Measurements from ENCODE around the gene SPC24.
"Not testable (repeated sequence)": the region's sequence is repeated elsewhere in the genome, so short reads cannot be mapped to it uniquely, and the experiment has no call there.

SPC24 gene

DNA sequence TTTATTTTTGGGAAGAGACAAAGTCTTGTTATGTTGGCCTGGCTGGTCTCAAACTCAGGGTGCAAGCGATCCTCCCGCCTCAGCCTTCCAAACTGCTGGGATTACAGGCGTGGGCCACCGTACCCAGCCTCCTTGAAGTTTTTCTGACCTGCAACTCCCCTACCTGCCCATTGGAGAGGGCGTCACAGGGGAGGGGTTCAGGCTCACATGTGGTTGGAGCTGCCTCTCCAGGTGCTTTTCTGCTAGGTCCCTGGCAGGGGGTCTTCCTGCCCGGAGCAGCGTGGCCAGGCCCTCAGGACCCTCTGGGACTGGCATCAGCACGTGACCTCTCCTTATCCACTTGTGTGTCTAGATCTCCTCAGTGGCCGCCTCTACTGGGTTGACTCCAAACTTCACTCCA, 39.1 kb downstream of the SPC24 start:
- DNase-seq = no peak

DNA sequence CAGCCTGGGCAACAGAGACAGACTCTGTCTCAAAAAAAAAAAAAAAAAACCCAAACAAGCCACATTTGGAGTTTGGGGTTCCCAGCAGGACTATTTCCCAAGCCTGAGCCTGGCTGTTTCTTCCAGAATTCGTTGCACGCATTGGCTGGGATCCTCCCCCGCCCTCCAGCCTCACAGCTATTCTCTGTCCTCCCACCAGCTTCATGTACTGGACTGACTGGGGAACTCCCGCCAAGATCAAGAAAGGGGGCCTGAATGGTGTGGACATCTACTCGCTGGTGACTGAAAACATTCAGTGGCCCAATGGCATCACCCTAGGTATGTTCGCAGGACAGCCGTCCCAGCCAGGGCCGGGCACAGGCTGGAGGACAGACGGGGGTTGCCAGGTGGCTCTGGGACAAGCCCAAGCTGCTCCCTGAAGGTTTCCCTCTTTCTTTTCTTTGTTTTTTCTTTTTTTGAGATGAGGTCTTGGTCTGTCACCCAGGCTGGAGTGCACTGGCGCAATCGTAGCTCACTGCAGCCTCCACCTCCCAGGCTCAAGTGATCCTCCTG, 39.6 kb downstream of the SPC24 start:
- DNase-seq = no peak

DNA sequence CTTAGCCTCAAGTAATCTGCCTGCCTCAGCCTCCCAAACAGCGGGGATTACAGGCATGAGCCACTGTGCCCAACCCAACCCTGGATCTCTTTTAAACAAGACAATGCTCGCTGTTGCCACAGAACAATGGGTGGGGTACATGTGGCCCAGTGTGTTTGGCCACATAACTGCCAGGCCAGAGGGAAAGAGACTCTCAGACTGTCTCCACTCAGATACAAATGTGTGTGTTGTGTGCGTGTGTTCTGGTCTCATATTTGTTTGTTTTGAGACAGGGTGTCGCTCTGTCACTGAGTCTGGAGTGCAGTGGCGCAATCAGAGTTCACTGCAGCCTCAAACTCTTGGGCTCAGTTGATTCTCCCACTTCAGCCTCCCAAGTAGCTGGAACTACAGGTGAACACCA, 40.5 kb downstream of the SPC24 start:
- DNase-seq = no peak

DNA sequence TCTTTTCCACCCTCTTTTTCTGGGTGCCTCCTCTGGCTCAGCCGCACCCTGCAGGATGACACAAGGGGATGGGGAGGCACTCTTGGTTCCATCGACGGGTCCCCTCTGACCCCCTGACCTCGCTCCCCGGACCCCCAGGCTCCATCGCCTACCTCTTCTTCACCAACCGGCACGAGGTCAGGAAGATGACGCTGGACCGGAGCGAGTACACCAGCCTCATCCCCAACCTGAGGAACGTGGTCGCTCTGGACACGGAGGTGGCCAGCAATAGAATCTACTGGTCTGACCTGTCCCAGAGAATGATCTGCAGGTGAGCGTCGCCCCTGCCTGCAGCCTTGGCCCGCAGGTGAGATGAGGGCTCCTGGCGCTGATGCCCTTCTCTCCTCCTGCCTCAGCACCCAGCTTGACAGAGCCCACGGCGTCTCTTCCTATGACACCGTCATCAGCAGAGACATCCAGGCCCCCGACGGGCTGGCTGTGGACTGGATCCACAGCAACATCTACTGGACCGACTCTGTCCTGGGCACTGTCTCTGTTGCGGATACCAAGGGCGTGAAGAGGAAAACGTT, 42.4 kb downstream of the SPC24 start:
- DNase-seq = no peak

DNA sequence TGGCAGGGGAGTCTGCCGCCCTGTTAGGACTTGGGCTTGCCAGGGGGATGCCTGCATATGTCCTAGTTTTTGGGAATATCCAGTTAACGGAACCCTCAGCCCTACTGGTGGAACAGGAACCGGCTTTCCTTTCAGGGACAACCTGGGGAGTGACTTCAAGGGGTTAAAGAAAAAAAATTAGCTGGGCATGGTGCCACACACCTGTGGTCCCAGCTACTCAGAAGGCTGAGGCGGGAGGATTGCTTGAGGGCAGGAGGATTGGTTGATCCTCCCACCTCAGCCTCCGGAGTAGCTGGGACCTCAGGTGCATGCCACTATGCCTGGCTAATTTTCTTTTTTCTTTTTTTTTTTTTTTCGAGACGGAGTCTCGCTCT, 43.8 kb downstream of the SPC24 start:
- DNase-seq = peak; percentile 26

DNA sequence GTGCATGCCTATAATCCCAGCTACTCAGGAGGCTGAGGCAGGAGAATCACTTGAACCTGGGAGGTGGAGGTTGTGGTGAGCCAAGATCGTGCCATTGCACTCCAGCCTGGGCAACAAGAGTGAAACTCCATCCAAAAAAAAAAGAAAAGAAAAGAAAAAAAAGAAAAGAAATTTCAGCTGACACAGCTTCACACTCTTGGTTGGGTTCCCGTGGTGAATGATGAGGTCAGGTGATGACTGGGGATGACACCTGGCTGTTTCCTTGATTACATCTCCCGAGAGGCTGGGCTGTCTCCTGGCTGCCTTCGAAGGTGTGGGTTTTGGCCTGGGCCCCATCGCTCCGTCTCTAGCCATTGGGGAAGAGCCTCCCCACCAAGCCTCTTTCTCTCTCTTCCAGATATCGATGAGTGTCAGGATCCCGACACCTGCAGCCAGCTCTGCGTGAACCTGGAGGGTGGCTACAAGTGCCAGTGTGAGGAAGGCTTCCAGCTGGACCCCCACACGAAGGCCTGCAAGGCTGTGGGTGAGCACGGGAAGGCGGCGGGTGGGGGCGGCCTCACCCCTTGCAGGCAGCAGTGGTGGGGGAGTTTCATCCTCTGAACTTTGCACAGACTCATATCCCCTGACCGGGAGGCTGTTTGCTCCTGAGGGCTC, 44.3 kb downstream of the SPC24 start:
- no peak for DNase-seq

DNA sequence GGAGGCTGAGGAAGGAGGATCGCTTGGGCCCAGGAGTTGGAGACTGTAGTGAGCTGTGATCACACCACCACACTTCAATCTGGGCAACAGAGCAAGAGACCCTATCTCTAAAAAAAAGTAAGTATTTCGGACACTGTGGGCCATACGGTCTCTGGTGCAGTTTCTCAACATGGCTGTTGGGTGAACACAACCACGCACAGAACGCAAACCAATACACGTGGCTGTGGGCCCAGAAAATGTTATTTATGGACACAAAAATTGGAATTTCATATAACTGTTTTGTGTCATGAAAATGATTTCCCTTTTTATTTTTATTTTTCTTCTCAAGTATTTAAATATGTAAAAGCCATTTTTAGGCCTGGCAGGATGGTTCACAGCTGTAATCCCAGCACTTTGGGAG, 46.8 kb downstream of the SPC24 start:
- DNase-seq = no peak

DNA sequence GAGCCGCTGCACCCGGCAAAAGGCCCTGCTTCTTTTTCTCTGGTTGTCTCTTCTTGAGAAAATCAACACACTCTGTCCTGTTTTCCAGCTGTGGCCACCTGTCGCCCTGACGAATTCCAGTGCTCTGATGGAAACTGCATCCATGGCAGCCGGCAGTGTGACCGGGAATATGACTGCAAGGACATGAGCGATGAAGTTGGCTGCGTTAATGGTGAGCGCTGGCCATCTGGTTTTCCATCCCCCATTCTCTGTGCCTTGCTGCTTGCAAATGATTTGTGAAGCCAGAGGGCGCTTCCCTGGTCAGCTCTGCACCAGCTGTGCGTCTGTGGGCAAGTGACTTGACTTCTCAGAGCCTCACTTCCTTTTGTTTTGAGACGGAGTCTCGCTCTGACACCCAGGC, 49.1 kb downstream of the SPC24 start:
- DNase-seq = no peak

DNA sequence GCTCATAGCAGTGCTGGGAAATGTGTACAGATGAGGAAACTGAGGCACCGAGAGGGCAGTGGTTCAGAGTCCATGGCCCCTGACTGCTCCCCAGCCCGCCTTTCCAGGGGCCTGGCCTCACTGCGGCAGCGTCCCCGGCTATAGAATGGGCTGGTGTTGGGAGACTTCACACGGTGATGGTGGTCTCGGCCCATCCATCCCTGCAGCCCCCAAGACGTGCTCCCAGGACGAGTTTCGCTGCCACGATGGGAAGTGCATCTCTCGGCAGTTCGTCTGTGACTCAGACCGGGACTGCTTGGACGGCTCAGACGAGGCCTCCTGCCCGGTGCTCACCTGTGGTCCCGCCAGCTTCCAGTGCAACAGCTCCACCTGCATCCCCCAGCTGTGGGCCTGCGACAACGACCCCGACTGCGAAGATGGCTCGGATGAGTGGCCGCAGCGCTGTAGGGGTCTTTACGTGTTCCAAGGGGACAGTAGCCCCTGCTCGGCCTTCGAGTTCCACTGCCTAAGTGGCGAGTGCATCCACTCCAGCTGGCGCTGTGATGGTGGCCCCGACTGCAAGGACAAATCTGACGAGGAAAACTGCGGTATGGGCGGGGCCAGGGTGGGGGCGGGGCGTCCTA, 50.5 kb downstream of the SPC24 start:
- DNase-seq = no peak

DNA sequence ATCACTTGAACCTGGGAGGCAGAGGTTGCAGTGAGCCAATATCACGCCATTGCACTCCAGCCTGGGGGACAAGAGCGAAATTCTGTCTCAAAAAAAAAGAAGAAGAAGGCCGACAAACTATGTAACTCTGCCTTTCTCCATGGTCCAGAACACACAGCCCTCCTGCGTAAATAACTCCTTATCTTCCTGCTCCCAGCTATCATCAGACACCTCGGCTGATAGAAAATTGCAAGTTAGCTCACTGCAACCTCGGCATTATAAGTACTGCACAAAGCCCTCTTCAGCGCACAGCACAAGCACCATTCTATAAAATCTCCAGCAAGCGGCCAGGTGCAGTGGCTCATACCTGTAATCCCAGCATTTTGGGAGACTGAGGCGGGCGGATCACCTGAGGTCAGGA, 51.9 kb downstream of the SPC24 start:
- not testable (repeated sequence) for DNase-seq

DNA sequence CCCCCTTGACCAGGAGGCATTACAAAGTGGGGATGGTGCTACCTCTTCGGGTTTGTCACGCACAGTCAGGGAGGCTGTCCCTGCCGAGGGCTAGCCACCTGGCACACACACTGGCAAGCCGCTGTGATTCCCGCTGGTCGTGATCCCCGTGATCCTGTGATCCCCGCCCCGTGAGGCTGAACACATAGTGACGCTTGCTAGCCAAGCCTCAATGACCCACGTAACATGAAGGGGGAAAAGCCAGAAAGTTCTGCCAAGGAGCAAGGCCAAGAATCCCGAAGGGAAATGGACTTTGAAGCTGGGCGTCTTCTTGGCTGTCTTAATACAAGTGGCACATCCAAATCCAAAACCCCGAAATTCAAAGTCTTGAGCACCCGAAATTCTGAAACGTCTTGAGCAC, 52.6 kb downstream of the SPC24 start:
- no peak for DNase-seq

DNA sequence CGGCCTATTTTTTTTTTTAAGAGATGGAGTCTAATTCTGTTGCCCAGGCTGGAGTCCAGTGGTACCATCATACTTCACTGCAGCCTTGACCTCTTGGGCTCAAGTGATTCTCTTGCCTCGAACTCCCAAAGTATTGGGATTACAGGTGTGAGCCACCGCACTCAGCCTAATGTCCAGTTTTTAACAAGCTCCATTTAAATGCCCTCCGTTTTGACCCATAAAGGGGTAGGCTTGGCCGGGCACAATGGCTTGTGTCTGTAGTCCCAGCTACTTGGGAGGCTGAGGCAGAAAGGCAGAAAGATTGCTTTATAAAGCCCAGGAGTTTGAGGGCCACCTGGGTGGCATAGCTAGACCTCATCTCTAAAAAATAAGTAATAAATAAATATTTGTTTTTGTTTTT, 54.5 kb downstream of the SPC24 start:
- no peak for DNase-seq

DNA sequence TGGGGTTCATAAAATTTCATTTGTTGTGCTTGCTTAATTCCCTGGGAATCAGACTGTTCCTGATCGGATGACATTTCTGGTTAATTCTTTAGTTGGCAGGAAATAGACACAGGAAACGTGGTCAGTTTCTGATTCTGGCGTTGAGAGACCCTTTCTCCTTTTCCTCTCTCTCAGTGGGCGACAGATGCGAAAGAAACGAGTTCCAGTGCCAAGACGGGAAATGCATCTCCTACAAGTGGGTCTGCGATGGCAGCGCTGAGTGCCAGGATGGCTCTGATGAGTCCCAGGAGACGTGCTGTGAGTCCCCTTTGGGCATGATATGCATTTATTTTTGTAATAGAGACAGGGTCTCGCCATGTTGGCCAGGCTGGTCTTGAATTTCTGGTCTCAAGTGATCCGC, 55.5 kb downstream of the SPC24 start:
- no peak for DNase-seq

DNA sequence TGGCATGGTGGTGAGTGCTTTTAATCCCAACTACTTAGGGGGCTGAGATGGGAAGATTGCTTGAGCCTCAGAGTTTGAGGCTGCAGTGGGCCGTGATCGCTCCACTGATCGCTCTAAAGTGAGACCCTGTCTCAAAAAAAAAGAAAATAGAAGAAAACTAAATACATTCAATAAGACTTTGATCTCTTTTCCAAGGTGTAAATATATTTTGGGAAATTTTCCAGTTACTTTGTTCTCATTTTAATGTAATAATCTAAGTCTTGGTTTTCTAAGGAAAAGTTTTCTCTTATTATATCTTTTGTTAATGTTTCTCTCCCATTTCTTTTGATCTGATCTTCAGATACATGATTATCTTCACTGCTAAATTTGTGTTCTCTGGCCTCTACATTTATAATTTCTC, 56.7 kb downstream of the SPC24 start:
- DNase-seq = no peak

DNA sequence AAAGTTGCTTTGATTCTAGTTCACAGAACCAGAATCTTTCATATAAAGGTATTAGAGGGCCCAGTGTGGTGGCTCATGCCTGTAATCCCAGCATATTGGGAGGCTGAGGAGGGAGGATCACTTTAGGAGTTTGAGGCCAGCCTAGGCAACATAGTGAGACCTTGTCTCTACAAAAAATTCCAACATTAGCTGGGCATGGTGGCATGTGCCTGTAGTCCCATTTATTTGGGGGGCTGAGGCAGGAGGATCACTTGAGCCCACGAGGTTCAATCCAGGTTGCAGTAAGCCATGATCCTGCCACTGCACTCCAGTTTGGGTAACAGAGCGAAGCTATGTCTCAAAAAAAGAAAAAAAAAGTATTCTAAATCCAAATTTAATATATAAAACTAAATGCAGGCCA, 57.3 kb downstream of the SPC24 start:
- DNase-seq = no peak

DNA sequence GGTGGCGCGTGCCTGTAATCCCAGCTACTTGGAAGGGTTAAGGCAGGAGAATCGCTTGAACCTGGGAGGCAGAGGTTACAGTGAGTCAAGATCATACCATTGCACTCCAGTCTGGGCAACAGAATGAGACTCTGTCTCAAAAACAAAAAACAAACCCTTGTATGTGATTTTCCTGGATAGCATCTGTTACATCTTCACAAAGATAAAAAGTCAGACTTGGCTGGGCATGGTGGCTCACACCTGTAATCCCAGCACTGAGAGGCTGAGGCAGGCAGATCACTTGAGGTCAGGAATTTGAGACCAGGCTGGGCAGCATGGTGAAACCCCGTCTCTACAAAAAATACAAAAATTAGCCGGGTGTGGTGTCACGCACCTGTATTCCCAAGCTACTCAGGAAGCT, 58.2 kb downstream of the SPC24 start:
- DNase-seq = not testable (repeated sequence)

DNA sequence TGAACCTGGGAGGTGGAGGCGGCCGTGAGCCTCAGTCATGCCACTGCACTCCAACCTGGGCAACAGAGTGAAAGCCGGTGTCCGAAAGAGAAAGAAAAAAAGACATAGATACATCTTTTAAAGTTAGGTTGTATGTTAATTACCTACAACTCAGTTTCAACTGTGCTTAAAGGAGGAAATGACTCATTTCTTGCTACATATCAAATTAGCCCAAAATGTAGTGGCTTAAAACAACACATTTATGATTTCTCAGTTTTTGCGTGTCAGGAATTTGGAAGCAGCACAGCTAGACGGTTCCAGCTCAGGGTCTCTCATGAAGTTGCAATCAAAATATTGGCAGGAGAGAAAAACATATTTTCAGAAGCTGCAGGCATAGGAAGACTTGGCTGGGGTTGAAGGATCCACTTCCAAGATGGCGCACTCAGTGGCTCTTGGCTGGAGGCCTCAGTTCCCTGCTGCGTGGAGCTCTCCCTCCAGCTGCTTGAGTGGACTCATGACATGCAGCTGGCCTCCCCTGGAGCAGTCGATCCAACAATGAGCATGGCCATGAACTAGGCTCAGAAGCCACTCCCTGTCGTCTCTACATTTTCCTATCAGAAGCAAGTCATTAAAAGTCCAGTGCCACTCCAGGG, 59.3 kb downstream of the SPC24 start:
- DNase-seq = no peak

All from NCI-H2171 treated with DMSO at 0.1 percent for 48 hours (cell line).